B cell (primary cell): Measurements from ENCODE around the gene ITGB2. TPM values are rescaled to one million over a fixed set of nuclear protein-coding genes. Genes with fewer than 3 reads are reported as not detected.

Experiments
- ATAC-seq: fragments of 200-7000 bp; cut with Tn5 transposase; one replicate; pipeline ENCODE4 v1.10.0; 2021; ENCODE audit warnings: low read depth, mild to moderate bottlenecking, moderate number of reproducible peaks, moderate library complexity
- CTCF ChIA-PET: fragments of 350-600 bp; sonication (Branson Sonifier 250); formaldehyde crosslinking; loops from one replicate; lab custom pipeline; 2021; ENCODE audit warnings: antibody characterized with exemption, inconsistent platforms; lab: Charles Lee
- POLR2A ChIA-PET: fragments of 350-600 bp; sonication (Branson Sonifier 250); formaldehyde crosslinking; loops from one replicate; lab custom pipeline; 2021; ENCODE audit warnings: antibody characterized with exemption; lab: Charles Lee
- DNase-seq: peaks from one replicate; pipeline ENCODE4 v3.0.0; 2013
- H2AFZ ChIP-seq: 2 replicates; pipeline ENCODE4 v1.6.1; 2012; ENCODE audit warnings: mild to moderate bottlenecking, low read depth, low read length; ENCODE audit not compliant: insufficient read depth, poor library complexity, severe bottlenecking
- H3K27ac ChIP-seq, 2 donors: 1 replicate in 1 of 2; 2 replicates in 1 of 2; pipeline ENCODE4 v1.5.1; 2012 to 2013; ENCODE audit warnings: low read length in 2 of 2, mild to moderate bottlenecking in 2 of 2, moderate library complexity in 1 of 2
- H3K27me3 ChIP-seq, 4 experiments: fragments of 200-600 bp in 1 of 4; sonication (generic) in 1 of 4; replicated peaks in 1 of 4; 1 replicate in 2 of 4; 2 replicates in 2 of 4; pipeline versions ENCODE4 v1.6.1 to v1.7.0; 2013 to 2016; ENCODE audit warnings: low read length in 3 of 4, mild to moderate bottlenecking in 2 of 4, mixed read lengths in 1 of 4, moderate library complexity in 1 of 4; ENCODE audit not compliant: insufficient read depth in 4 of 4, control insufficient read depth in 3 of 4; ENCODE audit errors: control extremely low read depth in 1 of 4
- H3K36me3 ChIP-seq, 2 experiments: replicated peaks in 1 of 2; 1 replicate in 1 of 2; 2 replicates in 1 of 2; pipeline versions ENCODE4 v1.6.1 to v1.7.1; 2013; ENCODE audit warnings: low read length in 1 of 2; ENCODE audit not compliant: insufficient read depth in 2 of 2, control insufficient read depth in 1 of 2; ENCODE audit errors: control extremely low read depth in 1 of 2, extremely low read depth in 1 of 2
- H3K4me1 ChIP-seq, 2 donors: fragments of 200-600 bp in 1 of 2; sonication (generic) in 1 of 2; 1 replicate in 1 of 2; 2 replicates in 1 of 2; pipeline versions ENCODE4 v1.5.1 to v1.6.1; 2013 to 2017; ENCODE audit warnings: low read length in 2 of 2; ENCODE audit not compliant: control insufficient read depth in 2 of 2, insufficient read depth in 2 of 2
- H3K4me2 ChIP-seq: replicated peaks from 2 replicates; pipeline ENCODE3; 2012; ENCODE audit warnings: mild to moderate bottlenecking, low read depth, low read length; ENCODE audit not compliant: poor library complexity, severe bottlenecking
- H3K4me3 ChIP-seq, 5 experiments: fragments of 200-600 bp in 1 of 5; sonication (generic) in 1 of 5; 1 replicate in 3 of 5; 2 replicates in 2 of 5; pipeline versions ENCODE4 v1.5.1 to v1.7.0; 2011 to 2016; ENCODE audit warnings: low read length in 4 of 5, mild to moderate bottlenecking in 4 of 5, low read depth in 2 of 5, control low read depth in 1 of 5, moderate library complexity in 1 of 5; ENCODE audit not compliant: insufficient read depth in 1 of 5; ENCODE audit errors: control extremely low read depth in 1 of 5, extremely low read depth in 1 of 5
- H3K79me2 ChIP-seq: fragments of 200-600 bp; sonication (generic); one replicate; pipeline ENCODE4 v1.6.0; 2016; ENCODE audit warnings: low read length; ENCODE audit not compliant: control insufficient read depth, insufficient read depth
- H3K9ac ChIP-seq: fragments of 200-600 bp; sonication (generic); 2 replicates; pipeline ENCODE4 v1.6.1; 2017; ENCODE audit warnings: mild to moderate bottlenecking, low read length, moderate library complexity
- H3K9me3 ChIP-seq, 3 donors: one replicate each; pipeline versions ENCODE4 v1.6.1 to v1.7.1; 2013; ENCODE audit warnings: low read length in 2 of 3; ENCODE audit not compliant: control insufficient read depth in 2 of 3, insufficient read depth in 1 of 3; ENCODE audit errors: control extremely low read depth in 1 of 3
- H4K20me1 ChIP-seq: 2 replicates; pipeline ENCODE4 v1.6.0; 2012; ENCODE audit warnings: mild to moderate bottlenecking, low read length; ENCODE audit not compliant: insufficient read depth, control insufficient read depth, poor library complexity, severe bottlenecking
- H3K27ac Mint-ChIP-seq: one replicate; pipeline ENCODE4 v1.8.0; 2021; ENCODE audit warnings: mixed read lengths
- H3K27me3 Mint-ChIP-seq: one replicate; pipeline ENCODE4 v1.8.0; 2021; ENCODE audit warnings: mixed read lengths
- H3K4me1 Mint-ChIP-seq: one replicate; pipeline ENCODE4 v1.8.0; 2021; ENCODE audit warnings: mixed read lengths
- H3K4me3 Mint-ChIP-seq: one replicate; pipeline ENCODE4 v1.8.0; 2021; ENCODE audit warnings: mixed read lengths
- H3K9me3 Mint-ChIP-seq: one replicate; pipeline ENCODE4 v1.8.0; 2022; ENCODE audit warnings: mixed read lengths; ENCODE audit not compliant: insufficient read depth
- CTCF ChIP-seq: fragments of 200-600 bp; IDR thresholded peaks from one replicate; pipeline ENCODE4 v1.8.0; 2022; ENCODE audit warnings: antibody characterized with exemption, mild to moderate bottlenecking
- EZH2 ChIP-seq: IDR thresholded peaks from 2 replicates; pipeline ENCODE4 v1.6.1; 2012; ENCODE audit warnings: borderline replicate concordance, low read depth, mild to moderate bottlenecking, moderate library complexity, low read length; ENCODE audit not compliant: insufficient read depth, poor library complexity, severe bottlenecking
- WGBS: methylation state at CpG from one replicate; pipeline ENCODE4 v1.1.5; 2013; ENCODE audit warnings: missing lambda C conversion rate; ENCODE audit not compliant: insufficient coverage; 5-methylcytosine and 5-hydroxymethylcytosine counted together
- intact Hi-C: fragments of 100-400 bp; cut with micrococcal nuclease; formaldehyde crosslinking; loops from one replicate; pipeline ENCODE4 v1.10.0; 2022
- polyA plus RNA-seq: library from polyadenylated mRNA; depleted of rRNA; stranded (reverse); fragments of >200 nt; gene quantifications from 2 replicates; pipeline ENCODE4 v1.2.3, GENCODE V29; 2012
- total RNA-seq, 2 donors: library from RNA; stranded (reverse); fragments of 120-200 nt in 1 of 2; gene quantifications; 1 replicate in 1 of 2; 2 replicates in 1 of 2; pipeline versions ENCODE4 v1.2.3 to v1.2.4, GENCODE V29; 2013 to 2022

ITGB2 gene
- total and polyA plus RNA-seq, 2 donors (not counting 1 experiment from before 2014, with no cell fraction given), result 102 to 368 TPM

- Histone ChIP-seq H3K9ac (no peak overlapping the region), H3K4me2 (no peak overlapping the region), H4K20me1 (peaks cover 27% of the 10 kb centered on the region), H3K79me2 (peaks cover 4% of the 10 kb centered on the region), H2AFZ (no peak overlapping the region), H3K4me3 (no peak overlapping the region), H3K9me3 (no peaks in the 10 kb centered on the region), H3K27me3 (no peaks in the 10 kb centered on the region), H3K27ac (no peak overlapping the region), H3K36me3 (peaks cover 0 to 59% of the 10 kb centered on the region in 2 experiments), H3K4me1 (peaks cover 11 to 13% of the 10 kb centered on the region in 2 donors)
- ChIA-PET CTCF (interaction anchor here (12.5 kb wide), 1 partner anchor 45 kb away, joined by 204 read pairs; no protein-coding TSS in a partner anchor), POLR2A (no interaction called here)
- no peaks in the 10 kb centered on the region for H3K27me3 Mint-ChIP-seq
- intact Hi-C loops, result no loop called here
- H3K4me1 Mint-ChIP-seq, result peaks cover 15% of the 10 kb centered on the region
- no peak overlapping the region for H3K4me3 Mint-ChIP-seq
- no peak for TF ChIP-seq EZH2
- no peak for TF ChIP-seq CTCF
- DNase-seq (no peak), ATAC-seq (no peak)
- no peaks in the 10 kb centered on the region for H3K9me3 Mint-ChIP-seq
- WGBS, result 93% methylated on average over 40 of the region's 44 CpGs
- H3K27ac Mint-ChIP-seq, result peak overlapping the region; percentile 32
Observed at GRCh38 chr21:44886113-44887075, 34.3 kb downstream of the ITGB2 start.

- Histone ChIP-seq H3K9me3 (no peaks in the 10 kb centered on the region), H3K79me2 (no peaks in the 10 kb centered on the region), H2AFZ (no peak overlapping the region), H3K27ac (no peak overlapping the region), H3K27me3 (no peaks in the 10 kb centered on the region), H3K4me3 (no peak overlapping the region), H3K36me3 (peaks cover 0 to 51% of the 10 kb centered on the region in 2 experiments), H3K4me2 (no peak overlapping the region), H3K4me1 (peaks cover 19 to 20% of the 10 kb centered on the region in 2 donors), H3K9ac (no peak overlapping the region), H4K20me1 (peaks cover 20% of the 10 kb centered on the region)
- Mint-ChIP-seq H3K4me1 (peaks cover 23% of the 10 kb centered on the region), H3K4me3 (no peak overlapping the region), H3K27ac (no peak overlapping the region), H3K27me3 (no peaks in the 10 kb centered on the region), H3K9me3 (no peaks in the 10 kb centered on the region)
- no peak for DNase-seq
- WGBS, result 85% methylated on average over 6 of the region's 11 CpGs
- ChIA-PET POLR2A (no interaction called here), CTCF (no interaction called here)
- TF ChIP-seq EZH2 (no peak), CTCF (no peak)
- ATAC-seq, result no peak
- intact Hi-C loops, result no loop called here
Observed at GRCh38 chr21:44885615-44886014, 35.1 kb downstream of the ITGB2 start.
